HG03066 (cell line): ENCODE results near the gene SLC35C1.
A peak's percentile ranks its signal among the peaks of the same experiment; 100 is the strongest.
"Not testable (repeated sequence)": the region's sequence is repeated elsewhere in the genome, so short reads cannot be mapped to it uniquely, and the experiment has no call there.

ENCODE experiments used
- ATAC-seq: cut with Tn5 transposase; IDR thresholded peaks from one replicate; pipeline ENCODE4 v1.9.1; 2021; ENCODE audit warnings: low read depth; ENCODE audit not compliant: unreplicated experiment

SLC35C1 gene

GRCh38 chr11:45786272-45786671 lies 18.7 kb upstream of the SLC35C1 start:
- ATAC-seq: no peak

DNA sequence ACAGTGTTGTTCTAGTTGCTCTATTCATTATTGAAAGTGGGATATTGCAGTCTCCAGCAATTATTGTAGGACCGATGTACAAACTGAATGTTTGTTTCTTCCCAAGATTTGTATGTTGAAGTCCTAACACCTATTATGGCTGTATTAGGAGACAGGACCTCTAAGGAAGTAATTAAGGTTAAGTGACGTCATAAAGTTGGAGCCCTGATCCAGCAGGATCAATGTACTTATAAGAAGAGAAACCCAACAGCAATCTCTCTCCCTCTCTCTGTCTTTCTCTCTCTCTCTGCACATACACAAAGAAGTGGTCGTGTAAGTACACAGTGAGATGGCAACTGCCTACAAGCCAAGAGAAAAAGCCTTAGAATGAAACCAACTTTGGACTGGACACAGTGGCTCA lies 16.1 kb upstream of the SLC35C1 start:
- no peak for ATAC-seq

GRCh38 chr11:45791524-45791923 lies 13.4 kb upstream of the SLC35C1 start:
- ATAC-seq: no peak

DNA sequence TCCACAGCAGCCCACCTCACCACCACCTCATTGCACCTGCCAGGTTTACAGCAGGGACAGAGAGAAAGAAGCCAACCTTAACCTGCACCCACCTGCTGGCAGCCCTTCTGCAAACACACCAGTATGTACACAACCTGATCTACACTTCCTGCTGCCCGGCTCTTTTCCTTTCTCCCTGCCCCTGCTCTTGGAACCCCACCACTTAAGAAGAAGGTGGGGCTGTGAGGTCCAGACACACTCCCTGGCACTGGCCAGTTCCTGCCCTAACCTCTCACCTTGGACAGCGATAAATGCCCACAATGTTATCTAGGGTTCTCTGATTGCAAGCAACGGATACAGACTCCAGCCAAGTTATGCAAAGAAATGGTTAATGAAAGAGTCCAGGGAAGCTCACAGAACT lies 10.8 kb upstream of the SLC35C1 start:
- ATAC-seq: no peak

GRCh38 chr11:45795379-45795778 lies 9.6 kb upstream of the SLC35C1 start:
- no peak for ATAC-seq

GRCh38 chr11:45796461-45796861 lies 8.5 kb upstream of the SLC35C1 start:
- ATAC-seq: no peak

- no peak for ATAC-seq
These were observed 6.0 kb upstream of the SLC35C1 start for GRCh38 chr11:45798793-45799441.

- ATAC-seq: no peak
These were observed 5.4 kb upstream of the SLC35C1 start for GRCh38 chr11:45799562-45799961.

DNA sequence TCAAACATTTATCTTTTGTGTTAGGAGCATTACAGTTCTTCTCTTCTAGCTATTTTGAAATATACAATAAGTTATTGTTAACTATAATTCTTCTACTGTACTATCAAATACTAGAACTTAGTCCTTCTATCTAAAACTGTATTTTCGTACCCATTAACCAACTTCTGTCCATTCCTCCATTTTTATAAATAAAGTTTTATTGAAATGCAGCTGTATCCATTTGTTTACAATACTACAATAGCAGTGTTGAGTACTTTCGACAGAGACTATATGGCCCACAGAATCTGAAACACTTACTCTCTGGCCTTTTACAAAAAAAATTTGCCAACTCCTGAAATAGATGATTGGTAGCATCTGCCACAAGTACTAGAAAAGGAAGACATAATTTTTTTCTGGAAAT lies 4.7 kb upstream of the SLC35C1 start:
- ATAC-seq: no peak

- no peak for ATAC-seq
These were observed 3.1 kb upstream of the SLC35C1 start for GRCh38 chr11:45801723-45802315.

- ATAC-seq: no peak
These were observed 2.2 kb upstream of the SLC35C1 start for GRCh38 chr11:45802531-45803317.

- ATAC-seq: peak; percentile 24
These were observed 783 bp upstream of the SLC35C1 start for GRCh38 chr11:45803971-45804760.

- peak; percentile 28 for ATAC-seq
These were observed 539 bp downstream of the SLC35C1 start for GRCh38 chr11:45805305-45806071.

GRCh38 chr11:45806072-45806933 lies 1.4 kb downstream of the SLC35C1 start:
- ATAC-seq: no peak

- no peak for ATAC-seq
These were observed 2.2 kb downstream of the SLC35C1 start for GRCh38 chr11:45806937-45807791.

DNA sequence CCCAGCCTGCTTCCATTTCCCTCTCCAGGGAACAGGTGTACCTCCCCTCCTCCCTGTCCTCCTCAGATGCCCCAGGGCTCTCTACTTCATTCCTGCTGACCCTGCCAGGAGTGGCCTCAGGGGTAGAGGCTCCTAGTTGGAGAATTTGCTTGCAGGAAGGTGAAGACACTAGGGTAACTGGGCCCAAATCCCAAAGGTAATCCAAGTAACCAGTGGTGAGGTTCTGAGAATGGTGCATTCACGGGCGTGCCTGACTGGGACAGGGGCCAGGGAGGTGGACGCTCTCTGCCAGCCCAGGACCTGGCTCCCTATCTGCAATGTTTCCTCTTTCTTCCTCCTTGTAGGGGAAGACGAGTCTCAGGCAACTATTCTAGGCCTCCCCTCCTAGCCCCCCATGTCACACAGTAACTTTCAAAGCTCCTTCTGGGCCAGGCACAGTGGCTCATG lies 2.9 kb downstream of the SLC35C1 start:
- ATAC-seq: no peak

DNA sequence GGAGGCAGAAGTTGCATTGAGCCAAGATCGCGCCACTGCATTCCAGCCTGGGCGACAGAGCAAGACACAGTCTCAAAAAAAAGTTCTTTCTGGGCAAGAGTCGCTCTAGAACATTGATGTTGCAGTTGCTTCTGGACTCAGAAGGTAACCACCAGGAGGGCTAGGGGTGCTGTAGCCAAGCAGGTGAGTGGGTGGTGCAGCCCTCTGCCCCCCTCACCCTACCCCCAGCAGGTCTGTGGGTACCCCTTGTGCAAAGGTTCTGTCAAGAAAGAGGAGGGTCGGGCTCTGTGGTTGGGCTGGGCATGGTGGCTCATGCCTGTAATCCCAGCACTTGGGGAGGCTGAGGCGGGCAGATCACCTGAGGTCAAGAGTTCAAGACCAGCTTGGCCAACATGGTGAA lies 3.5 kb downstream of the SLC35C1 start:
- not testable (repeated sequence) for ATAC-seq
